ENCODE results near the gene CCDC92.

CCDC92 gene

GRCh38 chr12:123998344-123998990 is 25.8 kb upstream of the CCDC92 start:
- H3K36me3 ChIP-seq (ENCODE audit: insufficient read depth, low read length) = peaks cover 30% of the 10 kb centered on the region
- TF ChIP-seq FOXP2 (optimal IDR thresholded peaks at IDR 0.05; ENCODE audit: control extremely low read depth, extremely low read length, insufficient read depth) (no peak), EZH2 (IDR thresholded peaks at IDR 0.05) (no peak), POLR2AphosphoS5 (IDR thresholded peaks at IDR 0.05; ENCODE audit: borderline replicate concordance, low read depth, low read length) (no peak)
- no peak overlapping the region for H3K27ac ChIP-seq
- DNase-seq (ENCODE audit: low read depth, low spot score) = no peak
- H3K9me3 ChIP-seq (ENCODE audit: low read depth, low read length) = no peaks in the 10 kb centered on the region
- no peak overlapping the region for H3K9ac ChIP-seq (ENCODE audit: insufficient read length)
- H3K4me3 ChIP-seq = no peak overlapping the region

GRCh38 chr12:123997908-123998307 is 25.3 kb upstream of the CCDC92 start:
- DNase-seq (ENCODE audit: low read depth, low spot score) = no peak
- no peak overlapping the region for H3K4me3 ChIP-seq
- no peak for TF ChIP-seq POLR2AphosphoS5 (IDR thresholded peaks at IDR 0.05; ENCODE audit: borderline replicate concordance, low read depth, low read length)
- no peak for TF ChIP-seq EZH2 (IDR thresholded peaks at IDR 0.05)
- TF ChIP-seq FOXP2 (optimal IDR thresholded peaks at IDR 0.05; ENCODE audit: control extremely low read depth, extremely low read length, insufficient read depth) = no peak
- H3K27ac ChIP-seq = no peak overlapping the region
- H3K36me3 ChIP-seq (ENCODE audit: insufficient read depth, low read length) = peaks cover 31% of the 10 kb centered on the region
- no peak overlapping the region for H3K9ac ChIP-seq (ENCODE audit: insufficient read length)
- H3K9me3 ChIP-seq (ENCODE audit: low read depth, low read length) = no peaks in the 10 kb centered on the region

- peaks cover 34% of the 10 kb centered on the region for H3K36me3 ChIP-seq (ENCODE audit: insufficient read depth, low read length)
- H3K9ac ChIP-seq (ENCODE audit: insufficient read length) = no peak overlapping the region
- TF ChIP-seq POLR2AphosphoS5 (IDR thresholded peaks at IDR 0.05; ENCODE audit: borderline replicate concordance, low read depth, low read length) = no peak
- no peak for TF ChIP-seq EZH2 (IDR thresholded peaks at IDR 0.05)
- no peak for TF ChIP-seq FOXP2 (optimal IDR thresholded peaks at IDR 0.05; ENCODE audit: control extremely low read depth, extremely low read length, insufficient read depth)
- H3K27ac ChIP-seq = no peak overlapping the region
- no peak for DNase-seq (ENCODE audit: low read depth, low spot score)
- H3K4me3 ChIP-seq = no peak overlapping the region
- H3K9me3 ChIP-seq (ENCODE audit: low read depth, low read length) = no peaks in the 10 kb centered on the region
Measured at GRCh38 chr12:123997033-123997822, 24.6 kb upstream of the CCDC92 start.

- no peak overlapping the region for H3K9ac ChIP-seq (ENCODE audit: insufficient read length)
- no peak overlapping the region for H3K4me3 ChIP-seq
- H3K27ac ChIP-seq = no peak overlapping the region
- peaks cover 37% of the 10 kb centered on the region for H3K36me3 ChIP-seq (ENCODE audit: insufficient read depth, low read length)
- DNase-seq (ENCODE audit: low read depth, low spot score) = no peak
- no peaks in the 10 kb centered on the region for H3K9me3 ChIP-seq (ENCODE audit: low read depth, low read length)
- TF ChIP-seq POLR2AphosphoS5 (IDR thresholded peaks at IDR 0.05; ENCODE audit: borderline replicate concordance, low read depth, low read length) = no peak
- TF ChIP-seq FOXP2 (optimal IDR thresholded peaks at IDR 0.05; ENCODE audit: control extremely low read depth, extremely low read length, insufficient read depth) = no peak
- TF ChIP-seq EZH2 (IDR thresholded peaks at IDR 0.05) = no peak
Measured at GRCh38 chr12:123996581-123996980, 23.9 kb upstream of the CCDC92 start.

GRCh38 chr12:123995023-123995748 is 22.6 kb upstream of the CCDC92 start:
- Histone ChIP-seq H3K27ac (no peak overlapping the region), H3K9me3 (ENCODE audit: low read depth, low read length) (no peaks in the 10 kb centered on the region), H3K4me3 (no peak overlapping the region), H3K36me3 (ENCODE audit: insufficient read depth, low read length) (peaks cover 37% of the 10 kb centered on the region), H3K9ac (ENCODE audit: insufficient read length) (no peak overlapping the region)
- DNase-seq (ENCODE audit: low read depth, low spot score) = no peak
- TF ChIP-seq POLR2AphosphoS5 (IDR thresholded peaks at IDR 0.05; ENCODE audit: borderline replicate concordance, low read depth, low read length) (no peak), FOXP2 (optimal IDR thresholded peaks at IDR 0.05; ENCODE audit: control extremely low read depth, extremely low read length, insufficient read depth) (no peak), EZH2 (IDR thresholded peaks at IDR 0.05) (no peak)

- peaks cover 48% of the 10 kb centered on the region for H3K36me3 ChIP-seq (ENCODE audit: insufficient read depth, low read length)
Measured at GRCh38 chr12:123992118-123992825, 19.6 kb upstream of the CCDC92 start.

GRCh38 chr12:123991372-123991951 is 18.8 kb upstream of the CCDC92 start:
- Histone ChIP-seq H3K36me3 (ENCODE audit: insufficient read depth, low read length) (peaks cover 52% of the 10 kb centered on the region), H3K9ac (ENCODE audit: insufficient read length) (no peak overlapping the region), H3K4me3 (no peak overlapping the region), H3K27ac (no peak overlapping the region), H3K9me3 (ENCODE audit: low read depth, low read length) (no peaks in the 10 kb centered on the region)
- DNase-seq (ENCODE audit: low read depth, low spot score) = no peak
- no peak for TF ChIP-seq POLR2AphosphoS5 (IDR thresholded peaks at IDR 0.05; ENCODE audit: borderline replicate concordance, low read depth, low read length)
- TF ChIP-seq FOXP2 (optimal IDR thresholded peaks at IDR 0.05; ENCODE audit: control extremely low read depth, extremely low read length, insufficient read depth) = no peak
- TF ChIP-seq EZH2 (IDR thresholded peaks at IDR 0.05) = no peak

More at GRCh38 chr12:123992118-123992825, 19.6 kb upstream of the CCDC92 start:
- no peak for DNase-seq (ENCODE audit: low read depth, low spot score)
- TF ChIP-seq EZH2 (IDR thresholded peaks at IDR 0.05) (no peak), POLR2AphosphoS5 (IDR thresholded peaks at IDR 0.05; ENCODE audit: borderline replicate concordance, low read depth, low read length) (no peak), FOXP2 (optimal IDR thresholded peaks at IDR 0.05; ENCODE audit: control extremely low read depth, extremely low read length, insufficient read depth) (no peak)
- no peak overlapping the region for H3K9ac ChIP-seq (ENCODE audit: insufficient read length)
- H3K4me3 ChIP-seq = no peak overlapping the region
- no peak overlapping the region for H3K27ac ChIP-seq
- no peaks in the 10 kb centered on the region for H3K9me3 ChIP-seq (ENCODE audit: low read depth, low read length)

Data from SK-N-MC (cell line).